Fibroblast of peridontal ligament (primary cell): ENCODE data around the gene TP53I3.
"Not testable (repeated sequence)": the region's sequence is repeated elsewhere in the genome, so short reads cannot be mapped to it uniquely, and the experiment has no call there.

Source experiments
- DNase-seq: peaks from one replicate; pipeline ENCODE4 v3.0.0-alpha.2; 2010; ENCODE audit errors: extremely low read depth

Gene TP53I3

GRCh38 chr2:24100732-24101131 is 16.1 kb upstream of the TP53I3 start:
- DNase-seq: not testable (repeated sequence)

GRCh38 chr2:24095171-24095677 is 10.6 kb upstream of the TP53I3 start:
- not testable (repeated sequence) for DNase-seq

- not testable (repeated sequence) for DNase-seq
These were observed 8.6 kb upstream of the TP53I3 start for GRCh38 chr2:24093270-24093669.

- no peak for DNase-seq
These were observed 4.3 kb upstream of the TP53I3 start for GRCh38 chr2:24088821-24089359.

- no peak for DNase-seq
These were observed 2.4 kb upstream of the TP53I3 start for GRCh38 chr2:24087032-24087431.

GRCh38 chr2:24086241-24086640 is 1.6 kb upstream of the TP53I3 start:
- DNase-seq: no peak

GRCh38 chr2:24085200-24085489 is 511 bp upstream of the TP53I3 start:
- no peak for DNase-seq

GRCh38 chr2:24083567-24084385 is 858 bp downstream of the TP53I3 start:
- peak; percentile 89 for DNase-seq

- DNase-seq: no peak
These were observed 1.7 kb downstream of the TP53I3 start for GRCh38 chr2:24082787-24083566.

- peak; percentile 61 for DNase-seq
These were observed 3.9 kb downstream of the TP53I3 start for GRCh38 chr2:24080701-24081100.

GRCh38 chr2:24077879-24078278 is 6.8 kb downstream of the TP53I3 start:
- DNase-seq: no peak

GRCh38 chr2:24077535-24077877 is 7.1 kb downstream of the TP53I3 start:
- peak; percentile 42 for DNase-seq

- DNase-seq: no peak
These were observed 7.6 kb downstream of the TP53I3 start for GRCh38 chr2:24076849-24077534.

GRCh38 chr2:24075915-24076848 is 8.5 kb downstream of the TP53I3 start, which contains the start of gene SF3B6:
SF3B6 (minus strand) TSS chr2:24076326; CDS start chr2:24076229, 97 bp downstream.
- peak; percentile 99 for DNase-seq

- DNase-seq: no peak
These were observed 9.4 kb downstream of the TP53I3 start for GRCh38 chr2:24075259-24075658.

GRCh38 chr2:24073816-24074215 is 10.8 kb downstream of the TP53I3 start:
- DNase-seq: no peak

- DNase-seq: no peak
These were observed 12.4 kb downstream of the TP53I3 start for GRCh38 chr2:24072259-24072658.

GRCh38 chr2:24065341-24065740 is 19.3 kb downstream of the TP53I3 start:
- DNase-seq: no peak

- no peak for DNase-seq
These were observed 25.9 kb downstream of the TP53I3 start for GRCh38 chr2:24058564-24059271.

- no peak for DNase-seq
These were observed 28.9 kb downstream of the TP53I3 start for GRCh38 chr2:24055750-24056149.
